Measurements from ENCODE around the gene PNPLA2.
A peak's percentile ranks its signal among the peaks of the same experiment; 100 is the strongest.

The PNPLA2 gene

GRCh38 chr11:788009-788640, 30.6 kb upstream of the PNPLA2 start:
- TF ChIP-seq REST (IDR thresholded peaks at IDR 0.05; ENCODE audit: insufficient read depth in 1 of 2, low read depth in 2 of 2, low read length in 2 of 2): no peak
- TF ChIP-seq SIN3A (IDR thresholded peaks at IDR 0.05; ENCODE audit: borderline replicate concordance, insufficient read depth, low read length): no peak
- no peak for TF ChIP-seq POLR2AphosphoS5 (IDR thresholded peaks at IDR 0.05; ENCODE audit: low read depth, low read length)
- no peak for TF ChIP-seq FOXP2 (optimal IDR thresholded peaks at IDR 0.05; ENCODE audit: borderline replicate concordance, extremely low read depth, extremely low read length, insufficient read depth)
- TF ChIP-seq TAF1 (IDR thresholded peaks at IDR 0.05; ENCODE audit: borderline replicate concordance, insufficient read depth, low read length): no peak

GRCh38 chr11:788953-789940, 29.5 kb upstream of the PNPLA2 start:
- no peak for TF ChIP-seq FOXP2 (optimal IDR thresholded peaks at IDR 0.05; ENCODE audit: borderline replicate concordance, extremely low read depth, extremely low read length, insufficient read depth)
- TF ChIP-seq POLR2AphosphoS5 (IDR thresholded peaks at IDR 0.05; ENCODE audit: low read depth, low read length): no peak
- TF ChIP-seq REST (IDR thresholded peaks at IDR 0.05; ENCODE audit: insufficient read depth in 1 of 2, low read depth in 2 of 2, low read length in 2 of 2): no peak
- TF ChIP-seq TAF1 (IDR thresholded peaks at IDR 0.05; ENCODE audit: borderline replicate concordance, insufficient read depth, low read length): no peak
- TF ChIP-seq SIN3A (IDR thresholded peaks at IDR 0.05; ENCODE audit: borderline replicate concordance, insufficient read depth, low read length): no peak

GRCh38 chr11:789943-790342, 28.8 kb upstream of the PNPLA2 start, which contains the start of gene CEND1:
TSS of gene CEND1 (minus strand) at chr11:790090. CDS start at chr11:788576, 1,514 bp downstream.
- no peak for TF ChIP-seq POLR2AphosphoS5 (IDR thresholded peaks at IDR 0.05; ENCODE audit: low read depth, low read length)

GRCh38 chr11:790721-791564, 27.8 kb upstream of the PNPLA2 start:
- TF ChIP-seq POLR2AphosphoS5 (IDR thresholded peaks at IDR 0.05; ENCODE audit: low read depth, low read length) (peak; percentile 52; the same call in 1 of the 2 replicates), SIN3A (IDR thresholded peaks at IDR 0.05; ENCODE audit: borderline replicate concordance, insufficient read depth, low read length) (no peak), TAF1 (IDR thresholded peaks at IDR 0.05; ENCODE audit: borderline replicate concordance, insufficient read depth, low read length) (no peak)

- TF ChIP-seq REST (IDR thresholded peaks at IDR 0.05; ENCODE audit: insufficient read depth in 1 of 2, low read depth in 2 of 2, low read length in 2 of 2) (no peak), TAF1 (IDR thresholded peaks at IDR 0.05; ENCODE audit: borderline replicate concordance, insufficient read depth, low read length) (no peak), SIN3A (IDR thresholded peaks at IDR 0.05; ENCODE audit: borderline replicate concordance, insufficient read depth, low read length) (no peak), FOXP2 (optimal IDR thresholded peaks at IDR 0.05; ENCODE audit: borderline replicate concordance, extremely low read depth, extremely low read length, insufficient read depth) (no peak), POLR2AphosphoS5 (IDR thresholded peaks at IDR 0.05; ENCODE audit: low read depth, low read length) (no peak)
Observed at GRCh38 chr11:791658-792534, 26.8 kb upstream of the PNPLA2 start.
